CD4-positive, alpha-beta T cell treated with Interleukin-15 for 4 hours (primary cell): ENCODE data around the gene KRT16.
"Not testable (repeated sequence)": the region's sequence is repeated elsewhere in the genome, so short reads cannot be mapped to it uniquely, and the experiment has no call there.

Source experiments
- DNase-seq: peaks from one replicate; pipeline ENCODE4 v3.0.0-alpha.2; 2020; ENCODE audit warnings: low spot score

The KRT16 gene

DNA sequence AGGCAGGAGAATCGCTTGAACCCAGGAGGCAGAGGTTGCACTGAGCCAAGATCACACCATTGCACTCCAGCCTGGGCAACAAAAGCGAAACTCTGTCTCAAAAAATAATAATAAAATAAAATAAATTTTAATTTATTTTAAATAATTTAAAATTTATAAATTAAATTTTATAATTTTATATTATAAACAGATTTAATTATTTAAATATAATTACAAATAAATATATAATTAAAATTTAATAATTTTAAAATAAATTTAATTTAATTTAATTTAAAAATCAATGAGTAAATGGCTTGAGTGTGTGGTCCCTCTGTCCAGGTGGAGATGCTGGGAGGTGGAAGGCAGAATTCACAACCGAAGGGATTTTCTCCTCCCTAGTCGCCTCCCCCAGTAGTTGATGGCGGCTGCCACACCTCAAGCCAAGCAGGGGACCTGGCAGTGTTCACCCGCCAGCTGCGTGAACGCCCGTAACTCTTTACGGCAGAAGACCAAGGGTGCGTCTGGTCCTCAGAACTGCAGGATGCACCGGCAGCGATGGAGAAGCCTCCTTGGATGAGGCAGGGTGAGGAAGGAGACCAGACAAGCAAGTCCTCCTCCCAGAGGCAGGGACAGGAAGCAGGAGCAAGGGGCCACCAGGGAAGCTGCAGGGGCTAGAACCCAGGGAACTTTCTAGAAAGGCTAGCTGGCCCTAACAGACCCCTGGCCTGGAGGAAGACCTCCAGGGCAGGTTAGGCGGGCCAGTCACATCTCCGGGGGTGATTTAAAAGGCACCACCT lies 34.7 kb upstream of the KRT16 start:
- no peak for DNase-seq

- no peak for DNase-seq
Measured at GRCh38 chr17:41642252-41643156, 29.9 kb upstream of the KRT16 start.

GRCh38 chr17:41640596-41640995 lies 28.0 kb upstream of the KRT16 start:
- DNase-seq, result not testable (repeated sequence)

DNA sequence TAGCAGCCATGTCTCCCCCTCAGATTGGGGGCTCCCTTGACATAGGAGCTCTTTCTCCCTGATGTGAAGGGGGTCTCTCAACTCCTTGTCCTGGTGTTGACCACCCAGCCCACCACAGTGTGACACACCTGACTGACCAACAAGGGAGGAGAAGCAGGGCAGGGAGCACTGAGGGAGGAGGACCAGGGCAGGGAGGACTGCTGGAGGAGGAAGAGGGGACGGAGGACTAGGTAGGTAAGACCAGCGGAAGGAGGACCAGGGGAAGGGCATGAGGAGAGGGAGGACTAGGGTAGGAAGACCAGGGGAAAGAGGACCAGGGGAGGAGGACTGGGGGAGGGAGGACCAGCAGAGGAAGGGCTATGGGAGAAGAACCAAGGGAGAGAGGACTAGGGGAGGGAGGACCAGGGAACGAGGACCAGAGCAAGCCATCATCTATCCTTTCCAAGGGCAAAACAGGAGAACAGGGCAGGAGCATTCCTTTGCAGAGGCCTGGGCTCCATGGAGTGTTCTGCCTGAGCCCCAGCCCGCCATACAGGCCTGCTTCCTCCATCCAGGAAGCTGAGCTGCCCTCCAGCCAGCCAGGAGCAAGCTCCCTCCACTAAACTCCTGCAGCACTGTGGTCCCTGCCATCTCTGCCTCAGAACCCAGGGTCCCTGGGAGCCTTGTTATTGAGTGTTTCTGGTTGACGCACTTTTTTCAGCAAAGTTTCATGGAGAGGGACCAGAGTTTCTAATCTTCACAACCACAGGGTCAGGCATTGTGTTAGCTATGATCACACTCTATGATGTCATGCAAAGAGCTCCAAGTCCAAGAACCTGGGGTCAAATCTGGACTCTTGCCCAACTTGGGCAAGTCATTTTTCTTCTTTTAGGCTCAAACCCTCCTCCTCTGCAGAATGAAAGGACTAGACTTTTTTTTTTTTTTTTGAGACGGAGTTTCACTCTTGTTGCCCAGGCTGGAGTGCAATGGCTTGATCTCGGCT lies 27.2 kb upstream of the KRT16 start:
- no peak for DNase-seq

DNA sequence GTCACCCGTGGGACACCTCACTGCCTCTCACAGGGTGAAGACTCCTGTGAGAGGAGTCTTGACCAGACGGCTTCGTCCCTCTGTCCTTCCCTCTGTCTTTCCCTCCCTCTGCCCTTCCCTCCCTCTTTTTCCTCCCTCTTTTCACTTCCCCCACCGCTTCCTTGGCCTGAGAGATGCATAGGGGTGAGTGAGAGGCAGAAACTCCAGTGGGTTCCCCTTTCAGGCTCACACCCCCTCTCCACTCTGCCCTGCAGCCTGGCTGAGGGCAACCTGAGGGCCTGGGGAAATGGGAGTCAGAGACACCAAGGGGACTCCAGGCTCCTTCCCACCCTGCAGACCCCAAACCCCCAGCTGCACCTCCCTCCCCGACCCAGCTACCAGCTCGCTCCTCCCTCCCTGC lies 26.4 kb upstream of the KRT16 start:
- no peak for DNase-seq

- no peak for DNase-seq
Measured at GRCh38 chr17:41638194-41638593, 25.6 kb upstream of the KRT16 start.

GRCh38 chr17:41636652-41637051 lies 24.1 kb upstream of the KRT16 start:
- DNase-seq, result no peak

- DNase-seq, result no peak
Measured at GRCh38 chr17:41635121-41636097, 22.8 kb upstream of the KRT16 start.

DNA sequence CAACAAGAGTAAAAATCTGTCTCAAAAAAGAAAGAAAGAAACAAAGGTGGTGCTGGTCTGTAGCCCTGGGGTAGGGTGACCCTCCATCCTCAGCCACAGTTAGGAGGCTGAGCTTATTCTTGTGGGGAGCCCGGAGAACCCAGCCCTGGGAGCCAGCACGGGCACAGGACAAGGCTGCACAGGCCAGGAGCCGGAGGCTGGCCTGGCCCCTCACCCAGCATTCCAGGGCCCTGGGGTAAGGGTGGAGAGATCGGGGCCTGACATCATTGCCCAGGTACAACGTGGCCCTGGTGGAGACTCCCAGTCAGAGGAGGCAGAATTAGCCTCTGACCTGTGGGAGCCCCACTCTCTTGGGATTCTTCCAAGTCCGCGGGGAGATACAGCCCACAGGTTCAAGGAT lies 22.1 kb upstream of the KRT16 start:
- DNase-seq, result no peak

DNA sequence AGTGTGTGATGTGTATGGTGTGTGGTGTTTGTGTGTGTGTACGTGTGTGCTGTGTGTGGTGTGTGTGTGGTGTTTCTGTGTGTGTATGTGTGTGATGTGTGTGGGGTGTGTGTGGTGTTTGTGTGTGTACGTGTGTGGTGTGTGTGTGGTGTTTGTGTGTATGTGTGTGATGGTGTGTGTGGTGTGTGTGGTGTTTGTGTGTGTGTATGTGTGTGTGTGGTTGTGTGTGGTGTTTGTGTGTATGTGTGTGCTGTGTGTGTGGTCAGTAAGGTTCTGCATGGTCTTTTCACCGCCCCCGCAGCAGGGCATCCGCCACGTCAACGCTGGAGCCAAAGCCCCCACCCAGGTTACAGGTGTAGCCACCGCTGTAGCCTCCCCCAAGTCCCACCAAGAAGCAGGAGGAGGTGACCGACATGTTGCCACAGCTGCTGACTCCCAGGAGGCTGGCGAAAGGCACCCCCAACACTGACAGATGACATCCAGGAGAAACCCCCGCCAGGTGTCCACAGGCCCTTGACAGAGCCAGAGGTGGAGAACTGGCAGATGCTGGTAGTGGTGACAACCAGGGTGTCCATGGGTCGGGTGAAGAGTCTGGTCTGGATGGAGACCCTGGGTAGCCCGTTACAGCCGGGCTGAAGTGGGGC lies 21.1 kb upstream of the KRT16 start:
- DNase-seq, result no peak

- DNase-seq, result no peak
Measured at GRCh38 chr17:41632482-41633105, 20.0 kb upstream of the KRT16 start.

GRCh38 chr17:41631898-41632285 lies 19.3 kb upstream of the KRT16 start:
- DNase-seq, result no peak

DNA sequence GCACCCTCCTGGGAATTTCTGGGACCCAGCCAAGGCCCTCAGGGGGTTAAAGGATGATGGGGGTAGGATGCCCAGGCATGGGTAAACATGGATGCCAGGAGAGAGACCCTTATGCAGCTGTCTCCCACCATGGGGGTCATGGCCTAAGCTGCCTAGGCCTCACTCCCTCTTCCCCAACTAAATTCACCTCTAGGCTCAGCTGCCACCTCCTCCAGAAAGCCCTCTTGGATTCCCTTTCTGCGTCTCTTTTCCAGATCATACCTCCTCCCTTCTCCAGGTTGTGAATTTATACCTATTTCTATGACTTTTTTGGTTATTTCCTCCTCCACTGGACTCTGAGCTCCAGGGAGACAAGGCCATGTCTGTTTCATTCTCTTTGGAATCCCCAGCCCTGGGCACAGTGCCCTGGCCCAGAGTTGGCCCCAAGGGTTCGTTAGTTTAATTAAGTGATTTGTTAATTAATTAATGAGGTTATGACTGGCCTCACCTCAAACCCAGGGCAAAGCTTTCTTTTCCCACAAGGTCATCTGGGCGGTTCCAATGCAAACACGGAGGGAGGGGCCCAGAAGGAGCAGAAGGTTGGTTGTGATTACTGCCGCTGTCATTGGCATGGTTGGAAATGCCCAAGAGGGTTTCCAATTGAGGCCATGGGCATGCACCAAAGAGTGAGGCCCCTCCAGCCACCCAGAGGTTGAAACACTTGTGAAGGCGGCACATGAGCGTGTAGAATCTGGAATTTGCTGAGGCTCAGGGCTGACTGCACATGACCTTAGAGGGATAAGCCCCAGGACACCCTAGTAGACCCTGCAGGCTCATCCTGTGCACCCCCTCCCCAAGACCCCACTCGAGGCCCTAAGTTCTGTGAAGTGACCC lies 18.7 kb upstream of the KRT16 start:
- DNase-seq, result no peak

GRCh38 chr17:41629826-41630670 lies 17.5 kb upstream of the KRT16 start:
- DNase-seq, result no peak

DNA sequence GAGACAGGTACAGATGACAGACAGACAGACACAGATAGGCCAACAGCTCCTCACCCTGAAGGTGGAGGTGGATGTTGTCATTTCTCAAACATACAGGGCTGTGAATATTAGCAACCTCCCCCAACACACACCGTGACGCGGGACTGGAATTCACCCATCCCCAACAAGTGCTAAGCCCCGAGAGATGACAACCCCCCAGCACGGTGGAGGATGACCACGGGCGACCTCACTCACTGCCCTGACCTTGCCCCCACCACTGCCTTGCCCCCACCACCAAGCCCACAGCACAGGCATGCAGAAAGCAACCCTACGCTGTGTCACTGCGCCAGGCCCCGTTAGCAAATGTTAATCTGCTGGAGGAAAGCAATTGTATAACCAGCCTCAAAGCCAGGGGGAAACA lies 16.7 kb upstream of the KRT16 start:
- DNase-seq, result no peak

DNA sequence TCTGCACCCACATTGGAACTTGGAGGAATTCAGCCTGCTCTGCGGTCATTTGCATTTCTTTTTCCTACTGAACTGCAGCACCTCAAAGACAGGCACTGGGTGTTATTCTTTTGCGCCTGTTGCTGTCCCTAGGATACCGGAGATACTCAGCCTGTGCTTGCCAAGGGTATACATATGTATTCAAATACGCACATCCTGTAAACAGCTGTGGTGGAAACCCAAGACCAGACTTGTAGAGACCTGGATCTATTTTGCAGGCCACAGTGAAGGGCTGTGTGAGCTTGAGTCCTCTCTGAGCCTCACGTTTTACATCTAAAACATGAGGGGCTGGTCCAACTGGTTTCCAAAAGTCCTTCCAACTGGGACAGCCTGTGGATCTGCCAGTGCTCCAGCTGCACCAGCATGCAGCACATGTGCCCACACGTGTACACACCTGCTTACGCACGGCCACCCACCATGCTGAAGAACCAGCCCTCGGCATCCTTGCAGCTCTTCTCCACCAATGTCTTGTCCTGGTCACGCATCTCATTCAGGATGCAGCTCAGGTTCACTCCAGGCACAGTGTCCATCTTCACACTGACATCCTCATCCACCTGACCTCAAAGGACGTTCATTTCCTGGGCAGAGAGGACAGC lies 16.2 kb upstream of the KRT16 start:
- DNase-seq, result not testable (repeated sequence)

GRCh38 chr17:41628073-41628370 lies 15.5 kb upstream of the KRT16 start:
- not testable (repeated sequence) for DNase-seq
